T1000 (cell line): ENCODE results near the gene MYL11.
"Not testable (repeated sequence)": the region's sequence is repeated elsewhere in the genome, so short reads cannot be mapped to it uniquely, and the experiment has no call there.

Experiments
- DNase-seq: peaks from one replicate; lab custom pipeline; 2025; ENCODE audit warnings: mixed read lengths; lab: John Stamatoyannopoulos, UW

MYL11 gene

GRCh38 chr16:30396627-30397026 is 22.0 kb downstream of the MYL11 start:
- DNase-seq = not testable (repeated sequence)

GRCh38 chr16:30397056-30397455 is 22.5 kb downstream of the MYL11 start:
- DNase-seq = no peak

GRCh38 chr16:30397776-30398660 is 23.4 kb downstream of the MYL11 start:
- no peak for DNase-seq

- DNase-seq = no peak
These were observed 24.2 kb downstream of the MYL11 start for GRCh38 chr16:30398661-30399434.

- no peak for DNase-seq
These were observed 25.0 kb downstream of the MYL11 start for GRCh38 chr16:30399435-30400186.

GRCh38 chr16:30401768-30402425 is 27.3 kb downstream of the MYL11 start:
- no peak for DNase-seq

GRCh38 chr16:30406795-30407101 is 32.1 kb downstream of the MYL11 start:
- DNase-seq = no peak

- peak; percentile 93 for DNase-seq
These were observed 32.7 kb downstream of the MYL11 start, which contains the start of gene ZNF771 for GRCh38 chr16:30407102-30407803. TSS of gene ZNF771 (plus strand) at chr16:30407606. CDS start at chr16:30408054, 448 bp downstream.

- no peak for DNase-seq
These were observed 33.4 kb downstream of the MYL11 start for GRCh38 chr16:30407804-30408534.

GRCh38 chr16:30409125-30410060 is 34.8 kb downstream of the MYL11 start:
- DNase-seq = peak; percentile 86

- DNase-seq = no peak
These were observed 38.7 kb downstream of the MYL11 start for GRCh38 chr16:30413112-30413806.

GRCh38 chr16:30414159-30414558 is 39.6 kb downstream of the MYL11 start:
- no peak for DNase-seq

- no peak for DNase-seq
These were observed 41.5 kb downstream of the MYL11 start for GRCh38 chr16:30416047-30416603.

- DNase-seq = no peak
These were observed 42.3 kb downstream of the MYL11 start for GRCh38 chr16:30416624-30417528.

GRCh38 chr16:30417529-30418349 is 43.1 kb downstream of the MYL11 start:
- peak; percentile 69 for DNase-seq
